ENCODE data around the gene JKAMP. TPM values are rescaled to one million over a fixed set of nuclear protein-coding genes. Genes with fewer than 3 reads are reported as not detected.

The JKAMP gene
- total RNA-seq, 2 donors from 2014 or later = 42.5 to 57.2 TPM

DNA sequence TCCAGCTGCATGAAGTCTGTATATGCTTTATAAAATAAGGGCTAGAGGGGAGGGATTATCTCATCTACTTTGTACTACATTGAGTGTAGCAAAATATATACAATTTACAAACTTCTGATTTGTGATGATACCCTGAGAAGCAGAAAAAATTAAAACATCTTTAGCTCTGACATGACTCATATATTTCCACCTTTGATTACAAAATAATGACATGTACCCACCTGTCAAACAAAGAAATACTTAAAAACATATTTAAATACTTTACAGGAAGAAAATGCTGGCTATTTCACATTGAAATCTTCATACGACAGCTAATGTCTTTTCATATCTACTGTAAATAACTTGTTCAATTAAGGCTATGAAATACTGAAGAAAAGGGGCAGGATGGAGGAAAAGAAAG lies 22.4 kb upstream of the JKAMP start:
- H3K9ac ChIP-seq (ENCODE audit: extremely low read depth, low read length, poor library complexity, severe bottlenecking) = no peak overlapping the region

DNA sequence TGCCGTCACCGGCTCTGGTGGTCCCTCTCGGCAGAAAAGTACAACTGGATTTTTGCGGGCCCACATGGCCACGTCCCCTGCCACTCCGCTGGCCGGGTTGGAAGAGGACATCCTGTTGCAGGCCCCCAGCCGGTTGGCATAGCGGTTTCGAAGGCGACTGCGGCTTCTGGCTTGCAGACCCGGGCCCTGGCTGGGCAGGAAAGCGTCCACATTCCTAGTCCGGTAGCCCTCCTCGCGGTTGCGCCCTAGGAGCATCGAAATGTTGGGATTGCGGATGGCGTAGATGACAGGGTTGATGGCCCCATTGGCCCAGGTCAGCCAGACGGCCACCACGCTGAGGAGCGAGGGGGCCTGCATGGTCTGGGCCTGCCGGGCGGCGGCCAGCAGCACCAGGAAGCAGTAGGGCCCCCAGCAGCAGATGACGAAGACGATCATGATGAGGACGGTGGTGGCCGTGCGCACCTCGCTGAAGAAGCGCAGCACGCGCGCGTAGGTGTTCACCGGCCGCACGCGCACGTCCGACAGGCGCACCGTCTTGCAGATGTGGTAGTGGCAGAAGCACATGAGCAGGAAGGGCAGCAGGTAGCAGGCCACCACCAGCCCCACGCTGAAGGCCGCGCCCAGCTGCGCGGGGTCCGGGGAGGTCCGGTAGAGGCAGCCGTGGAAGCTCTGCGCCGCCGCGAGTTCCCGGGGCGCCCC lies 20.4 kb upstream of the JKAMP start:
- peaks cover 18% of the 10 kb centered on the region for H3K27me3 Mint-ChIP-seq (ENCODE audit: insufficient read depth)
- peaks cover 3% of the 10 kb centered on the region for H3K4me1 ChIP-seq (ENCODE audit: control insufficient read depth, insufficient read depth, low read length)
- TF ChIP-seq, protein P1, sequence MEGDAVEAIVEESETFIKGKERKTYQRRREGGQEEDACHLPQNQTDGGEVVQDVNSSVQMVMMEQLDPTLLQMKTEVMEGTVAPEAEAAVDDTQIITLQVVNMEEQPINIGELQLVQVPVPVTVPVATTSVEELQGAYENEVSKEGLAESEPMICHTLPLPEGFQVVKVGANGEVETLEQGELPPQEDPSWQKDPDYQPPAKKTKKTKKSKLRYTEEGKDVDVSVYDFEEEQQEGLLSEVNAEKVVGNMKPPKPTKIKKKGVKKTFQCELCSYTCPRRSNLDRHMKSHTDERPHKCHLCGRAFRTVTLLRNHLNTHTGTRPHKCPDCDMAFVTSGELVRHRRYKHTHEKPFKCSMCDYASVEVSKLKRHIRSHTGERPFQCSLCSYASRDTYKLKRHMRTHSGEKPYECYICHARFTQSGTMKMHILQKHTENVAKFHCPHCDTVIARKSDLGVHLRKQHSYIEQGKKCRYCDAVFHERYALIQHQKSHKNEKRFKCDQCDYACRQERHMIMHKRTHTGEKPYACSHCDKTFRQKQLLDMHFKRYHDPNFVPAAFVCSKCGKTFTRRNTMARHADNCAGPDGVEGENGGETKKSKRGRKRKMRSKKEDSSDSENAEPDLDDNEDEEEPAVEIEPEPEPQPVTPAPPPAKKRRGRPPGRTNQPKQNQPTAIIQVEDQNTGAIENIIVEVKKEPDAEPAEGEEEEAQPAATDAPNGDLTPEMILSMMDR (conservative IDR thresholded peaks at IDR 0.05) = no peak
- peaks cover 16% of the 10 kb centered on the region for H3K36me3 ChIP-seq (ENCODE audit: control insufficient read depth, insufficient read depth, low read length)
- no peaks in the 10 kb centered on the region for H3K9me3 Mint-ChIP-seq
- H3K27ac Mint-ChIP-seq = no peak overlapping the region
- no peak overlapping the region for H3K27ac ChIP-seq (ENCODE audit: low read depth, low read length)
- peaks cover 23% of the 10 kb centered on the region for H3K36me3 Mint-ChIP-seq (ENCODE audit: low read depth)
- no peaks in the 10 kb centered on the region for H3K9me3 ChIP-seq (ENCODE audit: control insufficient read depth, low read length)
- peaks cover 7% of the 10 kb centered on the region for H3K4me1 Mint-ChIP-seq
- H3K4me3 ChIP-seq (ENCODE audit: low read length) = peak overlapping the region; percentile 67
- peak; percentile 76 for DNase-seq
- peak overlapping the region; percentile 64 for H3K4me3 Mint-ChIP-seq
- WGBS, 2 experiments (ENCODE audit: insufficient coverage in 1 of 2, insufficient read length in 1 of 2) = 56 to 81% methylated on average over 40 to 60 of the region's 60 CpGs
- no peak overlapping the region for H3K9ac ChIP-seq (ENCODE audit: extremely low read depth, low read length, poor library complexity, severe bottlenecking)
- peaks cover 19% of the 10 kb centered on the region for H3K27me3 ChIP-seq (ENCODE audit: control insufficient read depth, insufficient read depth, low read length, poor library complexity, severe bottlenecking)

More for the DNA sequence above, 22.4 kb upstream of the JKAMP start:
- H3K4me3 Mint-ChIP-seq = no peak overlapping the region
- H3K36me3 Mint-ChIP-seq (ENCODE audit: low read depth) = peaks cover 36% of the 10 kb centered on the region
- H3K27me3 Mint-ChIP-seq (ENCODE audit: insufficient read depth) = peaks cover 18% of the 10 kb centered on the region
- no peak overlapping the region for H3K27ac Mint-ChIP-seq
- TF ChIP-seq, protein P1 (conservative IDR thresholded peaks at IDR 0.05) = no peak
- Histone ChIP-seq H3K9me3 (ENCODE audit: control insufficient read depth, low read length) (peaks cover 13% of the 10 kb centered on the region), H3K36me3 (ENCODE audit: control insufficient read depth, insufficient read depth, low read length) (peaks cover 21% of the 10 kb centered on the region), H3K27ac (ENCODE audit: low read depth, low read length) (no peak overlapping the region), H3K4me1 (ENCODE audit: control insufficient read depth, insufficient read depth, low read length) (peaks cover 7% of the 10 kb centered on the region), H3K4me3 (ENCODE audit: low read length) (no peak overlapping the region), H3K27me3 (ENCODE audit: control insufficient read depth, insufficient read depth, low read length, poor library complexity, severe bottlenecking) (peaks cover 19% of the 10 kb centered on the region)
- no peak for DNase-seq
- WGBS, 2 experiments (ENCODE audit: insufficient coverage in 1 of 2, insufficient read length in 1 of 2) = 80% methylated on average over 1 of the region's 1 CpG; no CpG with 5 or more reads in 1 of the 2 experiments
- peaks cover 24% of the 10 kb centered on the region for H3K4me1 Mint-ChIP-seq
- H3K9me3 Mint-ChIP-seq = peaks cover 11% of the 10 kb centered on the region

- no peak overlapping the region for H3K9ac ChIP-seq (ENCODE audit: extremely low read depth, low read length, poor library complexity, severe bottlenecking)
Measured at GRCh38 chr14:59464486-59465315, 19.6 kb upstream of the JKAMP start.

More at GRCh38 chr14:59464486-59465315, 19.6 kb upstream of the JKAMP start:
- Histone ChIP-seq H3K4me3 (ENCODE audit: low read length) (peak overlapping the region; percentile 67), H3K4me1 (ENCODE audit: control insufficient read depth, insufficient read depth, low read length) (peaks cover 3% of the 10 kb centered on the region), H3K36me3 (ENCODE audit: control insufficient read depth, insufficient read depth, low read length) (peaks cover 16% of the 10 kb centered on the region), H3K9me3 (ENCODE audit: control insufficient read depth, low read length) (no peaks in the 10 kb centered on the region), H3K27ac (ENCODE audit: low read depth, low read length) (no peak overlapping the region), H3K27me3 (ENCODE audit: control insufficient read depth, insufficient read depth, low read length, poor library complexity, severe bottlenecking) (peaks cover 19% of the 10 kb centered on the region)
- H3K4me3 Mint-ChIP-seq = peak overlapping the region; percentile 64
- DNase-seq = peak; percentile 91
- peaks cover 23% of the 10 kb centered on the region for H3K36me3 Mint-ChIP-seq (ENCODE audit: low read depth)
- H3K27me3 Mint-ChIP-seq (ENCODE audit: insufficient read depth) = peaks cover 18% of the 10 kb centered on the region
- no peaks in the 10 kb centered on the region for H3K9me3 Mint-ChIP-seq
- H3K27ac Mint-ChIP-seq = no peak overlapping the region
- peaks cover 7% of the 10 kb centered on the region for H3K4me1 Mint-ChIP-seq
- TF ChIP-seq, protein P1 (conservative IDR thresholded peaks at IDR 0.05) = no peak
- 3% methylated on average over 38 to 105 of the region's 105 CpGs for WGBS, 2 experiments (ENCODE audit: insufficient coverage in 1 of 2, insufficient read length in 1 of 2)

Data from endodermal cell (in vitro differentiated cells).